Occipital lobe (tissue), 2 donors: Measurements from ENCODE around the gene CLEC10A. TPM values are rescaled to one million over a fixed set of nuclear protein-coding genes. Genes with fewer than 3 reads are reported as not detected.
"Not testable (repeated sequence)": the region's sequence is repeated elsewhere in the genome, so short reads cannot be mapped to it uniquely, and the experiment has no call there.

Experiments used
- DNase-seq: peaks from one replicate; lab custom pipeline; 2025; lab: John Stamatoyannopoulos, UW
- total RNA-seq: library from RNA; depleted of rRNA; stranded (reverse); fragments of >200 nt; gene quantifications from one replicate; pipeline ENCODE4 v1.2.3, GENCODE V29; 2014

Gene CLEC10A
- total RNA-seq, 1 donor from 2014 or later: not detected

GRCh38 chr17:7108981-7109380 is 28.9 kb upstream of the CLEC10A start:
- DNase-seq: no peak

GRCh38 chr17:7108560-7108925 is 28.5 kb upstream of the CLEC10A start:
- DNase-seq: no peak

GRCh38 chr17:7107795-7108559 is 27.9 kb upstream of the CLEC10A start:
- DNase-seq: no peak

GRCh38 chr17:7107012-7107754 is 27.1 kb upstream of the CLEC10A start:
- no peak for DNase-seq

- no peak for DNase-seq
Observed at GRCh38 chr17:7102421-7102820, 22.4 kb upstream of the CLEC10A start.

- DNase-seq: no peak
Observed at GRCh38 chr17:7101531-7101930, 21.5 kb upstream of the CLEC10A start.

GRCh38 chr17:7100641-7101379 is 20.8 kb upstream of the CLEC10A start:
- not testable (repeated sequence) for DNase-seq

GRCh38 chr17:7098802-7099459 is 18.9 kb upstream of the CLEC10A start:
- DNase-seq: no peak

- no peak for DNase-seq
Observed at GRCh38 chr17:7097940-7098339, 17.9 kb upstream of the CLEC10A start.

GRCh38 chr17:7095625-7096024 is 15.6 kb upstream of the CLEC10A start:
- no peak for DNase-seq

- DNase-seq: no peak
Observed at GRCh38 chr17:7094652-7095019, 14.6 kb upstream of the CLEC10A start.

GRCh38 chr17:7091311-7092005 is 11.4 kb upstream of the CLEC10A start:
- DNase-seq: not testable (repeated sequence)

- DNase-seq: not testable (repeated sequence)
Observed at GRCh38 chr17:7089570-7089969, 9.5 kb upstream of the CLEC10A start.

- not testable (repeated sequence) for DNase-seq
Observed at GRCh38 chr17:7088442-7088841, 8.4 kb upstream of the CLEC10A start.

- no peak for DNase-seq
Observed at GRCh38 chr17:7084088-7084487, 4.0 kb upstream of the CLEC10A start.

GRCh38 chr17:7083592-7083991 is 3.5 kb upstream of the CLEC10A start:
- no peak for DNase-seq

- no peak for DNase-seq
Observed at GRCh38 chr17:7081341-7082062, 1.5 kb upstream of the CLEC10A start.

GRCh38 chr17:7080456-7081041 is 498 bp upstream of the CLEC10A start:
- no peak for DNase-seq

- DNase-seq: no peak
Observed at GRCh38 chr17:7078711-7079110, 1.3 kb downstream of the CLEC10A start.

GRCh38 chr17:7077911-7078546 is 2.0 kb downstream of the CLEC10A start:
- DNase-seq: no peak
